K562 (cell line): Measurements from ENCODE around the gene NR1H3. TPM values are rescaled to one million over a fixed set of nuclear protein-coding genes. Genes with fewer than 3 reads are reported as not detected.

Source experiments
- CREM ChIP-seq: IDR thresholded peaks from 2 replicates; pipeline ENCODE4 v1.6.1; 2014; ENCODE audit warnings: antibody characterized with exemption, low read depth
- CTCF ChIP-seq, 3 experiments: IDR thresholded peaks in 2 of 3; conservative IDR thresholded peaks in 1 of 3; 2 replicates each; pipeline ENCODE4 v1.5.1; 2011 to 2012; ENCODE audit warnings: low read length in 3 of 3, mild to moderate bottlenecking in 3 of 3, control low read depth in 2 of 3, improper control_type of control experiment in 1 of 3, inconsistent platforms in 1 of 3, low read depth in 1 of 3, mixed read lengths in 1 of 3, moderate library complexity in 1 of 3; ENCODE audit not compliant: insufficient read depth in 2 of 3
- EWSR1 ChIP-seq: fragments of 450-650 bp; IDR thresholded peaks from 2 replicates; pipeline ENCODE4 v1.6.1; 2018; ENCODE audit warnings: borderline replicate concordance, mild to moderate bottlenecking, low read depth, moderate library complexity; ENCODE audit not compliant: partially characterized antibody
- FOSL1 ChIP-seq: fragments of 200-800 bp; sonication (Bioruptor generic); conservative IDR thresholded peaks from 2 replicates; pipeline ENCODE4 v1.6.1; 2016; ENCODE audit warnings: missing genetic modification characterization, missing compliant biosample characterization
- JUN ChIP-seq, 2 experiments: sonication (generic) in 1 of 2; formaldehyde crosslinking in 1 of 2; IDR thresholded peaks; 2 replicates each; pipeline versions ENCODE4 v1.6.1 to v1.8.0; 2012 to 2022; ENCODE audit warnings: borderline replicate concordance in 2 of 2, mild to moderate bottlenecking in 2 of 2, improper control_type of control experiment in 1 of 2, low read depth in 1 of 2, low read length in 1 of 2, missing genetic modification reagents in 1 of 2
- JUND ChIP-seq, 2 experiments: IDR thresholded peaks; 2 replicates in 1 of 2; 3 replicates in 1 of 2; pipeline ENCODE4 v1.6.1; 2011; ENCODE audit warnings: borderline replicate concordance in 2 of 2, low read depth in 2 of 2, low read length in 2 of 2, improper control_type of control experiment in 1 of 2, missing biosample characterization in 1 of 2, missing genetic modification characterization in 1 of 2, missing genetic modification reagents in 1 of 2
- KDM4B ChIP-seq, 2 experiments: fragments of 450-650 bp in 1 of 2; sonication (generic) in 1 of 2; IDR thresholded peaks; 2 replicates each; pipeline ENCODE4 v1.6.1; 2016 to 2017; ENCODE audit warnings: borderline replicate concordance in 2 of 2, antibody characterized with exemption in 1 of 2, low read depth in 1 of 2, mild to moderate bottlenecking in 1 of 2
- MAZ ChIP-seq, 2 experiments: fragments of 450-650 bp in 1 of 2; sonication (generic) in 1 of 2; formaldehyde crosslinking; IDR thresholded peaks in 1 of 2; conservative IDR thresholded peaks in 1 of 2; 2 replicates each; pipeline versions ENCODE4 v1.4.0 to v1.5.0; 2020; ENCODE audit warnings: mild to moderate bottlenecking in 1 of 2, missing genetic modification reagents in 1 of 2
- MCM3 ChIP-seq: fragments of 450-650 bp; IDR thresholded peaks from 2 replicates; pipeline ENCODE4 v1.6.1; 2016
- RAD21 ChIP-seq, 2 experiments: fragments of 250-450 bp in 1 of 2; fragments of 450-650 bp in 1 of 2; sonication (Bioruptor Pico) in 1 of 2; formaldehyde crosslinking in 1 of 2; IDR thresholded peaks in 1 of 2; conservative IDR thresholded peaks in 1 of 2; 2 replicates each; pipeline versions ENCODE4 v1.4.0 to v1.8.0; 2020 to 2022; ENCODE audit warnings: mild to moderate bottlenecking in 2 of 2, moderate library complexity in 1 of 2
- RNF219 ChIP-seq: fragments of 250-450 bp; sonication (Bioruptor Pico); IDR thresholded peaks from 2 replicates; pipeline ENCODE4 v1.5.0; 2022; ENCODE audit warnings: mild to moderate bottlenecking
- SIN3B ChIP-seq: fragments of 450-650 bp; IDR thresholded peaks from 2 replicates; pipeline ENCODE4 v1.6.1; 2017; ENCODE audit warnings: low read depth, mild to moderate bottlenecking, moderate library complexity
- SMARCA4 ChIP-seq: fragments of 450-650 bp; IDR thresholded peaks from 2 replicates; pipeline ENCODE4 v1.6.1; 2016
- SMARCE1 ChIP-seq: fragments of 450-650 bp; IDR thresholded peaks from 2 replicates; pipeline ENCODE4 v1.7.1; 2016; ENCODE audit warnings: mild to moderate bottlenecking
- VEZF1 ChIP-seq: fragments of 200-800 bp; sonication (Bioruptor generic); IDR thresholded peaks from 2 replicates; pipeline ENCODE4 v1.6.1; 2017; ENCODE audit warnings: missing genetic modification characterization, missing compliant biosample characterization
- polyA plus RNA-seq, 8 experiments: library from polyadenylated mRNA; depleted of rRNA in 4 of 8; stranded (reverse) in 5 of 8; unstranded in 3 of 8; fragments of >200 nt; fragmentation: Nextera tagmentation in 2 of 8; fragmentation: Illumina TruSeq in 1 of 8; extraction: Ambion mirVana in 2 of 8; extraction: Trizol in 1 of 8; gene quantifications; 2 replicates each; pipeline versions ENCODE4 v1.2.1 to v1.2.3, GENCODE V29; 2011 to 2014; ENCODE audit warnings: inconsistent platforms in 1 of 8, missing spikeins in 1 of 8
- total RNA-seq, 7 experiments: library from RNA; depleted of rRNA in 6 of 7; stranded (reverse); fragments of >200 nt in 6 of 7; fragmentation: Illumina TruSeq in 2 of 7; extraction: Trizol in 2 of 7; gene quantifications; 2 replicates each; pipeline versions ENCODE4 v1.2.1 to v1.2.3, GENCODE V29; 2011 to 2021; ENCODE audit warnings: low replicate concordance in 1 of 7

The NR1H3 gene
- total and polyA plus RNA-seq, 9 of the 15 experiments (the other 6 are each of a cell fraction or from before 2014, with no cell fraction given): 8.2 to 26.0 (median 11.9) TPM

GRCh38 chr11:47216121-47216798 is 41.5 kb upstream of the NR1H3 start (continued):
- TF ChIP-seq RAD21 (CRISPR knock-in tag; conservative IDR thresholded peaks at IDR 0.05 in 1 of 2, IDR thresholded peaks at IDR 0.05 in 1 of 2) (peak in 1 of 2 experiments; percentile 8; a peak in 1 of 4 replicates), SIN3B (no peak), KDM4B (IDR thresholded peaks at IDR 0.05; ENCODE audit: borderline replicate concordance in 2 of 2, low read depth in 1 of 2) (no peak), CTCF (IDR thresholded peaks at IDR 0.05 in 2 of 3, conservative IDR thresholded peaks at IDR 0.05 in 1 of 3; ENCODE audit: insufficient read depth in 2 of 3, low read depth in 1 of 3, low read length in 3 of 3) (peak in 1 of 3 experiments; percentile 21; a peak in 2 of 6 replicates), MAZ (CRISPR knock-in tag; conservative IDR thresholded peaks at IDR 0.05 in 1 of 2, IDR thresholded peaks at IDR 0.05 in 1 of 2) (0 out of 4 replicates have a peak, but pooled peaks of 1 of the 2 experiments have one; percentile 27), RNF219 (CRISPR knock-in tag) (no peak), SMARCA4 (peak; percentile 15; the same call in 1 of the 2 replicates), JUN (IDR thresholded peaks at IDR 0.05; ENCODE audit: borderline replicate concordance, low read depth, low read length) (0 out of 2 replicates have a peak, but pooled peaks have one; percentile 35), JUN (CRISPR knock-in tag; IDR thresholded peaks at IDR 0.05; ENCODE audit: borderline replicate concordance) (no peak), VEZF1 (CRISPR knock-in tag) (peak; percentile 28; the same call in 1 of the 2 replicates), FOSL1 (peak; percentile 62), CREM (0 out of 2 replicates have a peak, but pooled peaks have one; percentile 6), SMARCE1 (0 out of 2 replicates have a peak, but pooled peaks have one; percentile 14), JUND (IDR thresholded peaks at IDR 0.05; ENCODE audit: borderline replicate concordance, low read depth, low read length) (peak; percentile 49; the same call in 1 of the 2 replicates), JUND (tag; IDR thresholded peaks at IDR 0.05; ENCODE audit: borderline replicate concordance, low read depth, low read length) (peak; percentile 60; the same call in 2 of the 3 replicates), MCM3 (no peak), EWSR1 (no peak)
